ENCODE data around the gene CAMTA1.
"Not testable (repeated sequence)": the region's sequence is repeated elsewhere in the genome, so short reads cannot be mapped to it uniquely, and the experiment has no call there.

CAMTA1 gene

GRCh38 chr1:6810146-6810734 lies 25.0 kb downstream of the CAMTA1 start:
- not testable (repeated sequence) for DNase-seq (ENCODE audit: low read depth in 2 of 2)

- no peak for DNase-seq (ENCODE audit: low read depth in 2 of 2)
These were observed 26.3 kb downstream of the CAMTA1 start for GRCh38 chr1:6811583-6811982.

GRCh38 chr1:6813165-6813564 lies 27.9 kb downstream of the CAMTA1 start:
- no peak for DNase-seq (ENCODE audit: low read depth in 2 of 2)

GRCh38 chr1:6815726-6816125 lies 30.5 kb downstream of the CAMTA1 start:
- DNase-seq (ENCODE audit: low read depth in 2 of 2), result no peak

DNA sequence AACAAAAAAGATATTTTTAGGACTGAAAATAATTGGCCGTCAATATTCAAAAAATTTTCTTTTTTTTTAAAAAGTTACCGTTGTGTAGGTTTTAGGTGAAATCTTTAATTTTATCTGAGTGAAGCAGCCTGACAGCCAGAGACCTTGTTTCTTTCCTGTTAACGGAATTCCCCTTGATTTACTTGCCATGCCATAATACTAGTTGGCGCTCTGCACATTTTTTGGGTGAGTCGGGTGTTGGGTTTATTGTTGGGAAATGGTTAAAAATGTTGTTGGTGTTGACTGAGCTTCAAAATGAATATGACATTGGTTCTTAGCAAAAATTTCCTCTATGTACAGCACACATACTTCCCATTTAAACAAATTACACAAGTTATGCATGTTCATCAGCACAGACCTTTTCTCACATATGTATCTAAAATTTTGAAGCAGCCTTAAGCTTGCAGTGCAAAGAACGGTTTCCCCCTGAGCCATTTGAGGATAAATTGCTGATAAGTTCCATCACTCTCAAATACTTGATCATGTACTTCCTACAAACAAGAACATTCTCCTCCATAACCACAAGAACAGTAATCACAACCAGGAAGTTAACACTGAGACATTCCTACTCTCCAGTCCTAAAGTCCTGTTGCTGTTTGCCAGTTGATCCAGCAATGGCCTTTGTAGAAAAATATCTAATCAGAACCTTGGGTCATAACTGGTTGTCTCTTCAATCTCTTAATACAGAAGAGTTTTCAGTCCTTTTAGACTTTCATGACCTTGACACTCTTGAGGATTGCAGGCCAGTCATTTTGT lies 34.2 kb downstream of the CAMTA1 start:
- no peak for DNase-seq (ENCODE audit: low read depth in 2 of 2)

DNA sequence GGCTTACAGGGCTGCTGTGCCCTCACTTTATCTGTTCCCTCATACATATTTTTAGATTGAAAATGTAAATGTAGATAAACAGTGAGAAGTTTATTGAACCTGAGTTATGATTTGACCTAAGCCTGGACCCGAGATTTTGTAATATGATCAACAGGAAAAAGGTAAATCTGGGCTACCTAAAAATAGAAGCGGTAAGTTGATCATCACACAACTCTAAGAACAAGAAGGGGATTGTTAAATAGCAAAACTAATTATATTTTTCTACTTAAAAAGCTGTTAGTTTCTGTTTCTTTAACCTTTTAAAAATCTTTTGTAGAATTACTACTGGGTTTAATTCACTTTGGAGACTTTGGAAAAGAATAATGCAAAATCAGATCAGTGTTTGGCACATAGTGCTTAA lies 35.6 kb downstream of the CAMTA1 start:
- DNase-seq (ENCODE audit: low read depth in 2 of 2), result no peak

- no peak for DNase-seq (ENCODE audit: low read depth in 2 of 2)
These were observed 37.5 kb downstream of the CAMTA1 start for GRCh38 chr1:6822530-6823359.

DNA sequence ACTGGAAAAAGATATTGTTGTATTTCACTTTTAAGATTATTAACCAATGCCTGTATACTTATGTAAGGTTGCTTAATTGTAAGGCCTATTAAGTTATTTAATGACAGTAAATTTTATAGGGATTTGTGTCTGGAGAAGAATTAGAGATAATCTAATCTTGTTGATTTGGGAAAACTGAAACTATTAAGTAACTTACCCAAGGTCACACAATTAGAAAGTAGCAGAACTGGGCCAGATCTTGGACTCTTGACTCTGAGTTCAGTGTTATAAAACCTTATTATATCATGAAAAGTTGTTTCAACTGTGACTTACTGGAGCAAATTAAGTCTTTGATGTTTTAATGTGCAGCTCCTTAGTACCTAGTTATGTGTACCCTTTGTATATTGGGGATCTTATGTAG lies 38.5 kb downstream of the CAMTA1 start:
- DNase-seq (ENCODE audit: low read depth in 2 of 2), result no peak

DNA sequence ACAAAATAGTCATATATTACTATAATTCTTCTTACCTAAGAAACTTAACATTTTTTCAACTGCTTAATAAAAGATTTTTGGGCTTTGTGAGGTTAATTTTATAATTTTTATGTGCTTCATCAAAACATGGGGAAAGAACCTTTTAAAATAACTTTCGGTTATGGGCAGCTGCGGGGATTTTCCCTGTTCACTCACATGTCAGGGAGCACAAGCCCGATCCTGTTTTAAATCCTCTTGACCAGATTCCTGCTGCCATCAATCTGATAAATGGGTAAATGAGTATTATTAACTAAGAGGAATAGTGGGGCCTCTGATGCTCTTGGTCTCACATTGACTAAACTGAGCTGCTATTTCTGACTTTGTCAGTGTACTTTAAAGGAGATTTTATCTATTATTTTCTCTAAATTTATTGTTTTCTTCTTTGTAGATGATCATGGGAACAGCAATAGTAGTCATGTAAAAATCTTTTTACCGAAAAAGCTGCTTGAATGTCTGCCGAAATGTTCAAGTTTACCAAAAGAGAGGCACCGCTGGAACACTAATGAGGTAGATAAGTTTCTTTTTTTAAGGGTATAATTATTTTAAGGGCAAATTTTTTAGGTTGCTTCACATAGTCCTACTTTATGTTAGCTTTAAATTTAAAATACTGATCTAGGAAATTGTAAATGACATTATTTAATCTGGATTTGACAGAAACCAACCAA lies 39.6 kb downstream of the CAMTA1 start:
- no peak for DNase-seq (ENCODE audit: low read depth in 2 of 2)

DNA sequence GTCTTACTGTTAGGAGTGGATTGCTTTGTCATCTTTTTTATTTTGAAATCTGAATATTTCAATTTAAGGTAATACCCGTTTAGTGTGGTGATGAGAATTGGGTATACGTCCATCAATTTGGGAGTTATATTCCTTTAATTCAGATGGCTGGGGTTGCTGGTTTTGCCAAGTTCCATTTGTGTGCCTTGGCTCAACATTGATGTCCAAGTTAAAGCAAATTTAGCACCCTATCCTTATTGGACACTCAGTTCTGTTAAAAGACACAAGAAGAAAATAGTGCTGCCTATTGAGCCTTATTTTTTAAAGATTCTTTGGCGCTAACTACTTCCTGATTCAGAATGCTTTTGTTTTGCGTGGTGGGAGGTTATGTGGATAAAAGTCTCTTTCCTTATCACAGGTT lies 40.6 kb downstream of the CAMTA1 start:
- no peak for DNase-seq (ENCODE audit: low read depth in 2 of 2)

DNA sequence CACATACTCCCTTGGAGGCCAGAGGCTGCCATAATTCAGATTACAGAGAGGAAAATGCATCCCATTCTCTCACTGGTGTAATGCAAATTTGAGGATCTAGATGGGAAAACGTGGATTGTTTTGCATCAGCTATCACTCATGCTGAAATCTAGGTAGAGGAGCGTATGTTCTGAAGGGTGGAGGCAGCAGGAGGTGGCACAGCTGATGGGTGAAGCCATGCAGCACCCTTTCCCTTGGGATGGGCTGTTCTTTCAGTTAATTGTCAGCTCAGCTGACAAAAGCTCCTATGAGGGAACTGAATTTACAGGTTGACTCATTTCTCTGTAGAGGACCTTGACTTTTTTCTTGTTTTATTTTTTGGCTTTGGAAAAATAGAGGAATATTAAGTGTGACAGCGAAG lies 41.8 kb downstream of the CAMTA1 start:
- DNase-seq (ENCODE audit: low read depth in 2 of 2), result no peak

DNA sequence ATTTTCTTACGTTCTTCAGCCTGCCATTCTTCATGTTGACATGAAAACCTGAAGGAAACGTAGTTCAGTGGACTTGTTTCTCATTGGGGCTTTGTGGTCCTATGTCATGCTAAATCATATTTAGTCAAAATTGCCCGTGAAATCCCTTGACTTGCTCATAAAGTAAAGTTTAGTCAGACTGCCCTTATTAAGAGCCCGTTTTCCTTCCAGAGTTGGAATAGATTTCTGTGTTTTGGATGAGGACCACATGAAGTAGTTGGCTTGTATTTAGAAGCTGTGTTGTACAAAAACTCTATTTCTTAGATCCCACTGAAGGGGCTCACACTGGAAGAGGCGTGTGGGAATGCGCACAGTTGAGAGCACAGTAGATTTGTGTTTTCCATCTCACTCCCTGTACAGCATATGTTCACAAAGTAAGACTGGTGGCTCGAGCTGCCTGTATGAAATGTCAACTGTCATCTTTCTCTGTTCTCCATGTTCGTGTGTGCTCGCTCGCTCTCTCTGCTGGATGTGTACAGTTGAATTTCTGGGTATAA lies 42.4 kb downstream of the CAMTA1 start:
- DNase-seq (ENCODE audit: low read depth in 2 of 2), result no peak

DNA sequence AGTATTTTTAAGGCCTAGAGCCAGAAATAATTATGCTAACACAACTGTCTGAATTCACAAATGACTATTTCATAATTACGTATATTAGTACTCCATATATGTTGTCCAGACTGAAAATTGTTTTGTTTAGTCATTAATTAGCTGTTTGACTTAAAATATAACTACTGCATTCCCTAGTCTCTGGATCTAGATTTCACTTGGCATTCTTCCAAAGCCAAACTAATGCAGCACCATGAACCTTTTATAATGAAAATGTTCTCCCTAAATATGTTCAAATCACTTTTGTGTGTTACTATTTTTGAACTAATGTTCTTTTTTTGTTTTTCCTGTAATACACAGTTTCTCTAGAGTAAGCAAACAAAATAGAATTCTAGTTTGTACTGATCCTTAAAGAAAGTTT lies 46.1 kb downstream of the CAMTA1 start:
- no peak for DNase-seq (ENCODE audit: low read depth in 2 of 2)

DNA sequence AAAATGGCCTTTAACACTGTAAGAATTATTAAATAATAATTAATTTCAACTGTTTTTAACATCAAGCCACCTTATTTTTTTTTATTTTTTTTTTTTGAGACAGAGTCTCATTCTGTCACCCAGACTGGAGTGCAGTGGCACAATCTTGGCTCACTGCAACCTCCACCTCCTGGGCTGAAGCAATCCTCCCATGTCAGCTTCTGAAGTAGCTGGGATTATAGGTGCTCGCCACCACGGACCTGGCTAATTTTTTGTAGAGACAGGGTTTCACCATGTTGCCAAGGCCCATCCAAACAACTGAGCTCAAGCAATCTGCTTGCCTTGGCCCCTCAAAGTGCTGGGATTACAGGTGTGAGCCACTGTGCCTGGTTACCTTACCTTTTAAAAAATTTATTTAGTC lies 46.8 kb downstream of the CAMTA1 start:
- not testable (repeated sequence) for DNase-seq (ENCODE audit: low read depth in 2 of 2)

DNA sequence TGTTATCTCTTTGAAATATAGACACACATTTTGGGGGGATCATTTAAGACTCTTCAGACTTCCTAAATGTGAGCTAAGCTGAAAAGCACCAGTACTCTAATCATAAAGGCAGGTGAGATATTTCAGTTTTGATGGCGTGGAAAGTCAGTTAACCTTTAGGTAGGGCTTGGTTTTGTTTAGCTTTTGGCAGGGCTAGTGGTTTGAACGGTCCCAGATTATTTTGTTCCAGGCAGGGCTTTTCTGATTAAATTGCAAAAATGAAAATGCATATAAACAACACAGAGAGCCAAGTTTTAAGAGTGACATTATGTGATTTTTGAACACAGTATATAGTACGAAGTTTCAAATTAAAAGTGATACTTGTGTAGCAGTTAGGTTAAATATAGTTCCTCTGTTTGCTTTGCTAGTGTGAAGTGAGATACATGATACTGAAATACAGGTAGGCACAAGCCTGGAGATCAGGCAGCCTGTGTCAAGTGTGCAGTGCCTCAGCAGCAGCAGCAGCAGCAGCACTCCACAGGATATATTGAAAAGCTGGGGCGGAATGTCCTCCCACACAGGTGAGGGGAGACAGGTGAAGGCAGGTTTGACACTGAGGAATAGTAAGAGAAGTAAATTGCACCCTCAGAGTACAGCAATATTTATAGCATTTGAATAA lies 47.4 kb downstream of the CAMTA1 start:
- no peak for DNase-seq (ENCODE audit: low read depth in 2 of 2)

- DNase-seq (ENCODE audit: low read depth in 2 of 2), result no peak
These were observed 48.5 kb downstream of the CAMTA1 start for GRCh38 chr1:6833804-6834203.

DNA sequence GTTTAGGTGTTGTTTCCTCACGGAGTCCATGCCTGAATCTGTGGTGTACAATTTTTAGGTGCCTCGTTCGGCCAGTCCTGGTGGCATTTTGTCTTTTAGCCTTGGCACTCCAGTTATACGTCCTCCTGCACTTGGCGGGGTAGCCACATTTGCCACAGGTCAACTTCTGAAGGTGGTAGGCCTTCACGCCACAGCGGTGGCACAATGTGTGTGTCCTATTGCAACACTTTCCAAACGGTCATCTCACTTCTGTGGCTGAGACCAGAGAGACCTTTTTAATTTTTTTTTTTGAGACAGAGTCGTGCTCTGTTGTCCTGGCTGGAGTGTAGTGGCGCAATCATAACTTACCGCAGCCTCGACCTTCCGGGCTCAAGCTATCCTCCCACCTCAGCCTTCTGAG lies 49.1 kb downstream of the CAMTA1 start:
- no peak for DNase-seq (ENCODE audit: low read depth in 2 of 2)

DNA sequence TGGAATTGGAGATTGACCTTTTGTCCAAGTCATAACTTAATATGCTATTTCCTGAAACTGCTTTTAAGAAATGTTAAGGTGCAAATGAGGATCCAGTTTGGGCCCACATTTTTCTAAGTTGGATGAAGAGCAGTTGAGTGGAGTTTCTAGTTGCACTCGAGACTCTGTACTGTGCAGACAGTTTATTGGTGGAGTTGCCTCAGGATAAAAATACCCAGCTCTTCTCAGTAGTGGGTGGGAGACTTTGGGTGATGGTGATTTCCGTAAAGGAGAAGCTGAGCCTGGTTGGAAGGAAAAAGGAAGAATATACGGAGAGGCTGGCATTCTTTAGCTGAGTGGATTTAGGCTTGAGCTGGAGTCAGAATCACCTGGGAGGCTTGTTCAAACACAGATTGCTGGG lies 49.9 kb downstream of the CAMTA1 start:
- no peak for DNase-seq (ENCODE audit: low read depth in 2 of 2)

- DNase-seq (ENCODE audit: low read depth in 2 of 2), result no peak
These were observed 57.0 kb downstream of the CAMTA1 start for GRCh38 chr1:6842301-6842700.

GRCh38 chr1:6845786-6846185 lies 60.5 kb downstream of the CAMTA1 start:
- not testable (repeated sequence) for DNase-seq (ENCODE audit: low read depth in 2 of 2)

DNA sequence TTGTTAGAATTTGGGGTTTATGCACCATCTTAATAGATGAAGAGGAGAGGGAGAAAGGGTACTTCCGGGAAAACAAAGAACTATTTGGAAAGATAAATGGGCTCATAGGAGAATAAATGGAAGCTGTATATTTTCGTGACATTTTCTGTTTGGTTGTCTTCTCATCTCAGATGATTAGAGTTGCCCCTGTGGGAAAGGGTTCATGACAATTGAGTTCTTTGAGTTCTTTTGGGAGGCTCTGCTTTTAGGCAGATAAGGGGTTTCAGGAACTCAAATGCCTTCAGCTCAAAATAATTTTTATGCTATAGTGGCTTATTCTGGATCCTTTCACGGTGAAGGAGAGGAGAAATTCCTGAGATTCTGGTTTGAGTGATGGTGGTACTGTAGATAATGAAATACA lies 63.6 kb downstream of the CAMTA1 start:
- DNase-seq (ENCODE audit: low read depth in 2 of 2), result no peak
